DMS114 treated with DMSO at 0.1 percent for 48 hours (cell line): ENCODE data around the gene CD5L.

Experiments used
- DNase-seq: peaks from one replicate; lab custom pipeline; 2025; ENCODE audit not compliant: unreplicated experiment; lab: John Stamatoyannopoulos, UW

CD5L gene

GRCh38 chr1:157819215-157819614 is 22.4 kb downstream of the CD5L start:
- no peak for DNase-seq

DNA sequence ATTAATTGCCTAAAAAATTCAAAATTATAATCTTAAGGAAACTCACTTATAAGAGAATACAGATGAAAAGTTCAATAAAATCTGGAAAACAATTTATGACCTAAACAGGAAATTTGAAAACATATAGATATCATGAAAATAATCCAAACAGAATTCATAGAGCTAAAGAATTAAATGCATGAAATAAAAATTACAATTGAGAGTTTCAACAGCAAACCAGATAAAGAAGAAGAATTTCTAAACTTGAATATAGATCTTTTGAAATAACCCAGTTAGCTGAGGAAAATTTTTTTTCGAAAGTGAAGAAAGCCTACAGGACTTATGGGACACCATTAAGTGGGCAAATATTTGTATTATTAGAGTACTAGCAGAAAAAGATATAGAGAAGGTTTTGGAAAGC is 28.3 kb downstream of the CD5L start:
- no peak for DNase-seq

GRCh38 chr1:157806431-157807149 is 35.0 kb downstream of the CD5L start:
- DNase-seq: no peak

GRCh38 chr1:157803851-157804250 is 37.8 kb downstream of the CD5L start:
- DNase-seq: no peak

GRCh38 chr1:157799996-157800395 is 41.6 kb downstream of the CD5L start:
- DNase-seq: no peak

DNA sequence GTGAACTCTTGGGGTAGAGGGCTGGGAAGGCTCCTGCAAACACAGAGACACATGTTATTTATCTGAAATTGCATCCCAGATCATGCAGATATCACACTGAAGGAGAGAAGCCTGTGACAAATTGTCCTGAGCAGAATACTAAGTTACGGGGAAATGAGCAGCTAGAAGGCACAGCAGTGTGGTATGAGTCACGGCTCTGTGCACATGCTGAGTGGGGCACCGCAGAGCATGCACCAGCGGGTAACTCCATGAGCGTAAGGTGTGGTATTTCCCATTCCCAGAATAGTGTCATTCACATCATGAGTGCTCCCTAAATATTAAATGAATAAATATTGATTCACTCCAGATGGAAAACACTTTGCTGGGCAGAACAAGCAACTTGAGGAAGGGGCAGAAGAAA is 43.4 kb downstream of the CD5L start:
- DNase-seq: no peak

- DNase-seq: no peak
Measured at GRCh38 chr1:157785248-157785647, 56.4 kb downstream of the CD5L start.

GRCh38 chr1:157784801-157785200 is 56.8 kb downstream of the CD5L start:
- DNase-seq: no peak

DNA sequence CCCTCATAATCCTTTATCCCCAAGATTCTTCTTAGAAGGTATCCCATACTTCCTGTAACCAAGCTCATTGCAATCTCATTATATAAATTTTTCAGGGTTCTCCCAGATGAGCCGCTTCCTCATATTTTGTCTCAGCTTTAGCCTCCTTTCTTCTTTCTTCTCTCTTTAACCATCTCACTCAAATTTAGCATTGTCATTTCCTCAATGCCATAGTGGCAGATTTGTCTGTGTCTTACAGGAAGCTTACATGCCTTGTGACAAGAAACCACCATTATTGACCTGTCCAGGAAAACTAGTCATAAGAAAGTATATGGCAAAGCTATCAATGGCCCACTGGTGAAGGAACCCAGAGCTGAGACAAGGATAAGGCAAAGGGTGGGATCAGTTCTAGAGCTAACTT is 58.7 kb downstream of the CD5L start:
- DNase-seq: no peak

DNA sequence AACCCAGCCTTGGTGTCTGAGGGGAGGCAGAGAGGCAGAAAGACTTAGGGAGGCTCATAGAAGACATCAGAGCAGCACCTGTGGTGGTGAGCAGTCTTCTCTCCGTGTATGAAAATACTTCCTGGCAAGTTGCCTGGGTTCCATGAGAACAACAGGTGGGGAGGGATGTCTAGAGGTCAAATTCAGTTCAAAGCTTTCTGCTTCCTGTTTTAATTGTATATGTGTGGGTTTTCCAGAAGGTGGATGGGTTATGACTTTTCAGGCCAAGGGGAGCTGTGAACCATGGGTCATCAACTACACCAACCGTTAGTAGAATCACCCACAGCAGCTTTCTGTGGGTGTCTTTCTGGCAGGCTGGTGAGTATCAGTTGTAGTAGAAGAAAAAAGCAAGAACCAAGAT is 60.6 kb downstream of the CD5L start:
- DNase-seq: no peak
